WTC11 (cell line): ENCODE measurements around the gene RABEP2. TPM values are rescaled to one million over a fixed set of nuclear protein-coding genes. Genes with fewer than 3 reads are reported as not detected.
A peak's percentile ranks its signal among the peaks of the same experiment; 100 is the strongest.

Experiments
- ATAC-seq: fragments of 200-7000 bp; cut with Tn5 transposase; 2 replicates; pipeline ENCODE4 v1.10.0; 2021; ENCODE audit warnings: mild to moderate bottlenecking, moderate library complexity
- CTCF ChIA-PET: fragments of 300-600 bp; sonication (Branson Sonifier 250); formaldehyde crosslinking; loops from one replicate; lab custom pipeline; 2021; ENCODE audit warnings: antibody characterized with exemption; lab: Charles Lee
- POLR2A ChIA-PET: fragments of 350-600 bp; sonication (Branson Sonifier 250); formaldehyde crosslinking; loops from one replicate; lab custom pipeline; 2021; ENCODE audit warnings: antibody characterized with exemption; lab: Charles Lee
- DNase-seq: peaks from one replicate; pipeline ENCODE4 v3.0.0; 2021; ENCODE audit warnings: low spot score
- H3K27ac Mint-ChIP-seq: 2 replicates; pipeline ENCODE4 v1.8.0; 2021; ENCODE audit warnings: mixed read lengths
- H3K27me3 Mint-ChIP-seq: 2 replicates; pipeline ENCODE4 v1.8.0; 2021; ENCODE audit warnings: low read depth, mild to moderate bottlenecking, moderate library complexity, mixed read lengths
- H3K36me3 Mint-ChIP-seq: 2 replicates; pipeline ENCODE4 v1.8.0; 2021; ENCODE audit warnings: mixed read lengths
- H3K4me1 Mint-ChIP-seq: 2 replicates; pipeline ENCODE4 v1.8.0; 2022; ENCODE audit warnings: mixed read lengths
- H3K4me3 Mint-ChIP-seq: 2 replicates; pipeline ENCODE4 v1.8.0; 2021; ENCODE audit warnings: mild to moderate bottlenecking, moderate library complexity, mixed read lengths
- H3K9me3 Mint-ChIP-seq: 2 replicates; pipeline ENCODE4 v1.8.0; 2021; ENCODE audit warnings: mixed read lengths
- ARID4B ChIP-seq: sonication (generic); formaldehyde crosslinking; IDR thresholded peaks from 2 replicates; pipeline ENCODE4 v1.8.0; 2023; ENCODE audit warnings: missing genetic modification reagents, mild to moderate bottlenecking, borderline replicate concordance
- ATF6 ChIP-seq: sonication (generic); formaldehyde crosslinking; IDR thresholded peaks from 2 replicates; pipeline ENCODE4 v1.8.1; 2023; ENCODE audit warnings: mild to moderate bottlenecking, missing genetic modification reagents
- CBFB ChIP-seq: sonication (generic); formaldehyde crosslinking; IDR thresholded peaks from 2 replicates; pipeline ENCODE4 v1.8.1; 2022; ENCODE audit warnings: mild to moderate bottlenecking, low read depth, missing genetic modification reagents
- CREM ChIP-seq: sonication (generic); formaldehyde crosslinking; IDR thresholded peaks from 2 replicates; pipeline ENCODE4 v1.8.1; 2022; ENCODE audit warnings: mild to moderate bottlenecking, missing genetic modification reagents, moderate library complexity
- E2F4 ChIP-seq: sonication (generic); formaldehyde crosslinking; IDR thresholded peaks from 2 replicates; pipeline ENCODE4 v1.8.1; 2022; ENCODE audit warnings: low read depth, mild to moderate bottlenecking, moderate library complexity, missing genetic modification reagents, borderline replicate concordance
- E2F5 ChIP-seq: sonication (generic); formaldehyde crosslinking; IDR thresholded peaks from 2 replicates; pipeline ENCODE4 v1.8.1; 2022; ENCODE audit warnings: mild to moderate bottlenecking, moderate library complexity, missing genetic modification reagents
- ERG ChIP-seq: fragments of 250-450 bp; sonication (Bioruptor Pico); IDR thresholded peaks from 2 replicates; pipeline ENCODE4 v1.8.0; 2021; ENCODE audit warnings: mild to moderate bottlenecking
- ESRRA ChIP-seq: sonication (generic); formaldehyde crosslinking; IDR thresholded peaks from 2 replicates; pipeline ENCODE4 v1.8.1; 2022; ENCODE audit warnings: mild to moderate bottlenecking, missing genetic modification reagents, borderline replicate concordance
- ETV6 ChIP-seq: sonication (generic); formaldehyde crosslinking; IDR thresholded peaks from 2 replicates; pipeline ENCODE4 v1.8.1; 2022; ENCODE audit warnings: mild to moderate bottlenecking, missing genetic modification reagents
- FOXK1 ChIP-seq: sonication (generic); formaldehyde crosslinking; IDR thresholded peaks from 2 replicates; pipeline ENCODE4 v1.8.0; 2022; ENCODE audit warnings: mild to moderate bottlenecking, moderate library complexity, missing genetic modification reagents
- GRHL2 ChIP-seq: fragments of 250-450 bp; sonication (Bioruptor Pico); IDR thresholded peaks from 2 replicates; pipeline ENCODE4 v1.8.0; 2022; ENCODE audit warnings: mild to moderate bottlenecking, moderate library complexity; ENCODE audit not compliant: insufficient replicate concordance, severe bottlenecking
- NFYB ChIP-seq: sonication (generic); formaldehyde crosslinking; conservative IDR thresholded peaks from 2 replicates; pipeline ENCODE4 v1.8.0; 2022; ENCODE audit warnings: low read depth, missing genetic modification reagents
- NR3C1 ChIP-seq: sonication (generic); formaldehyde crosslinking; conservative IDR thresholded peaks from 2 replicates; pipeline ENCODE4 v1.8.1; 2023; ENCODE audit warnings: low read depth, mild to moderate bottlenecking, missing genetic modification reagents
- PREB ChIP-seq: sonication (generic); formaldehyde crosslinking; IDR thresholded peaks from 2 replicates; pipeline ENCODE4 v1.8.1; 2022; ENCODE audit warnings: mild to moderate bottlenecking, missing genetic modification reagents, moderate library complexity, borderline replicate concordance
- SMAD4 ChIP-seq: sonication (generic); formaldehyde crosslinking; IDR thresholded peaks from 2 replicates; pipeline ENCODE4 v1.8.0; 2022; ENCODE audit warnings: mild to moderate bottlenecking, missing genetic modification reagents
- SP1 ChIP-seq: sonication (generic); formaldehyde crosslinking; conservative IDR thresholded peaks from 2 replicates; pipeline ENCODE4 v1.8.1; 2022; ENCODE audit warnings: missing genetic modification reagents
- TEAD1 ChIP-seq: sonication (generic); formaldehyde crosslinking; IDR thresholded peaks from 2 replicates; pipeline ENCODE4 v1.8.0; 2022; ENCODE audit warnings: mild to moderate bottlenecking, missing genetic modification reagents
- TEAD4 ChIP-seq: sonication (generic); formaldehyde crosslinking; IDR thresholded peaks from 2 replicates; pipeline ENCODE4 v1.8.0; 2022; ENCODE audit warnings: mild to moderate bottlenecking, missing genetic modification reagents
- USF2 ChIP-seq: sonication (generic); formaldehyde crosslinking; IDR thresholded peaks from 2 replicates; pipeline ENCODE4 v1.8.1; 2023; ENCODE audit warnings: mild to moderate bottlenecking, missing genetic modification reagents, moderate library complexity
- ZBTB43 ChIP-seq: sonication (generic); formaldehyde crosslinking; IDR thresholded peaks from 2 replicates; pipeline ENCODE4 v1.8.1; 2023; ENCODE audit warnings: mild to moderate bottlenecking, missing genetic modification reagents
- ZNF317 ChIP-seq: sonication (generic); formaldehyde crosslinking; IDR thresholded peaks from 2 replicates; pipeline ENCODE4 v1.8.1; 2023; ENCODE audit warnings: low read depth, mild to moderate bottlenecking, moderate library complexity, missing genetic modification reagents, borderline replicate concordance
- total RNA-seq: library from RNA; stranded (reverse); gene quantifications from 3 replicates; pipeline ENCODE4 v1.2.3, GENCODE V29; 2021

Gene RABEP2
- total RNA-seq, 1 experiment from 2014 or later: 24.0 TPM

GRCh38 chr16:28951410-28951943, 26.4 kb upstream of the RABEP2 start (continued):
- TF ChIP-seq ATF6 (CRISPR knock-in tag) (no peak), NR3C1 (CRISPR knock-in tag) (no peak), PREB (CRISPR knock-in tag) (no peak), ZNF317 (no peak), ESRRA (CRISPR knock-in tag) (no peak), SMAD4 (no peak), ERG (CRISPR knock-in tag) (no peak), CBFB (CRISPR knock-in tag) (no peak), ZBTB43 (CRISPR knock-in tag) (no peak)

- POLR2A ChIA-PET: interaction anchor here (1.0 kb wide), 1 partner anchor 88 kb away, joined by 3 read pairs; no protein-coding TSS in a partner anchor
- TF ChIP-seq E2F5 (CRISPR knock-in tag) (peak; percentile 62; the same call in 1 of the 2 replicates), ARID4B (peak; percentile 20; the same call in 1 of the 2 replicates), FOXK1 (CRISPR knock-in tag) (peak; percentile 53; the same call in 1 of the 2 replicates), NFYB (CRISPR knock-in tag) (peak; percentile 97), CREM (0 out of 2 replicates have a peak, but pooled peaks have one; percentile 13), GRHL2 (CRISPR knock-in tag) (no peak), USF2 (peak; percentile 46; the same call in 1 of the 2 replicates), E2F4 (CRISPR knock-in tag) (peak; percentile 90; the same call in 1 of the 2 replicates), ETV6 (CRISPR knock-in tag) (peak; percentile 61; the same call in 1 of the 2 replicates), TEAD4 (no peak), SP1 (CRISPR knock-in tag) (peak; percentile 98), TEAD1 (CRISPR knock-in tag) (no peak)
These were observed 25.8 kb upstream of the RABEP2 start, which contains the start of gene NFATC2IP for GRCh38 chr16:28950648-28951409. NFATC2IP (plus strand) TSS chr16:28950937; CDS start chr16:28951012, 75 bp downstream.

More at GRCh38 chr16:28950648-28951409, 25.8 kb upstream of the RABEP2 start, which contains the start of gene NFATC2IP:
- peak; percentile 99 for DNase-seq
- peak; percentile 98 for ATAC-seq
- CTCF ChIA-PET: interaction anchor here (0.6 to 2.3 kb wide), 12 partner anchors 10 to 907 kb away, joined by 3 to 12 read pairs (median 4); partner anchors contain the start of genes SPNS1 and TUFM
- Mint-ChIP-seq H3K27me3 (peaks cover 2% of the 10 kb centered on the region; the same call in 1 of the 2 replicates), H3K4me3 (peak within 1 kb of the TSS; percentile 94), H3K27ac (peak within 1 kb of the TSS; percentile 96), H3K4me1 (peaks cover 12% of the 10 kb centered on the region), H3K36me3 (peaks cover 38% of the 10 kb centered on the region), H3K9me3 (no peaks in the 10 kb centered on the region)
